ENCODE results near the gene PLA2G4E.

Gene PLA2G4E

GRCh38 chr15:41946970-41947369 is 73.9 kb downstream of the PLA2G4E start:
- DNase-seq, result no peak
- H3K36me3 ChIP-seq (replicated peaks), result peaks cover 6% of the 10 kb centered on the region
- H3K4me3 ChIP-seq (ENCODE audit: low read depth, low read length), result no peak overlapping the region
- TF ChIP-seq CTCF (IDR thresholded peaks at IDR 0.05; ENCODE audit: low read depth, low read length, missing control alignments), result no peak
- no peaks in the 10 kb centered on the region for H3K27me3 ChIP-seq (replicated peaks)
- in situ Hi-C loops (cut with HindIII; ENCODE audit: low pct_ligation_motif_present, low sequenced_read_pairs), result no loop called here
- H3K27ac ChIP-seq, result no peak overlapping the region

DNA sequence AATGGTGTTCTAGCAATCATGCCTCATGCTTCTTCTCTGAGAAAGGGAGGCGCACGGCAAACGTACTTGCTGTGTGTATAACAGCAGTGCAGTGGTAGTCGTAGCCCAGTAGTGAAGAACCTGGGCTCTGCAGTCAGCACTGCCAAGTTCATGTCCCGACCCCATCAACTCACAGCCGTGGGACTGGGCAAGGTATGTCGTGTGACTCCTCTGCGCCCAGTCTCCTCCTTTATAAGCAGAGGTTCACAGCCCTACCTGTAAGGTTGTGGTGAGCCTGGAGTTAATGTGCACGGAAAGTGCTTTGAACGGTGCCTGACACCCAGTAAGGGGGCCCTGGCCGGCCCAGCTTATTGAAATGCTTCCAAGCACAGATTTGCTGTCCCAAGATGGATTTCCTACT is 75.1 kb downstream of the PLA2G4E start:
- TF ChIP-seq CTCF (IDR thresholded peaks at IDR 0.05; ENCODE audit: low read depth, low read length, missing control alignments), result no peak
- H3K36me3 ChIP-seq (replicated peaks), result no peaks in the 10 kb centered on the region
- in situ Hi-C loops (cut with HindIII; ENCODE audit: low pct_ligation_motif_present, low sequenced_read_pairs), result no loop called here
- H3K27ac ChIP-seq, result no peak overlapping the region
- H3K4me3 ChIP-seq (ENCODE audit: low read depth, low read length), result no peak overlapping the region
- no peak for DNase-seq
- no peaks in the 10 kb centered on the region for H3K27me3 ChIP-seq (replicated peaks)

DNA sequence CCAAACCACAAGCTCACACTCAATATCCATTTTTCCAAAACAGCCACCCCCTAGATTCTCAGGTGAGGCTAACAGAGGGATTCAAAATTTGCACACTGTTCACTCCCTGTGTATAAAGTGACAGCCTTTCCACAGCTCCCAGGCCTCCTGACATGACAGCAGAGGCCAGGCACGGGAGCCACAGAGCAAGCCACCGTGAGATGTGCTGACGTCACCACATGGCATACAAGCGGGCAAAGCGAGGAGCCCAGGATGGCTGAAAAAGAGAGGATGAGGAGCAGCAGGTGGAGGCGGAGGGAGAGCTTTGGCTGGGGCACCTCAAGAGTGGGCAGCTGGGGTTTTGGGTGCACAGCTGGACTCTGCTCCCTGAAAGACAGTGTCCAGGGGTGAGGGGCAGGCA is 75.6 kb downstream of the PLA2G4E start:
- no peak for DNase-seq
- Histone ChIP-seq H3K27ac (no peak overlapping the region), H3K36me3 (replicated peaks) (no peaks in the 10 kb centered on the region), H3K4me3 (ENCODE audit: low read depth, low read length) (no peak overlapping the region), H3K27me3 (replicated peaks) (no peaks in the 10 kb centered on the region)
- in situ Hi-C loops (cut with HindIII; ENCODE audit: low pct_ligation_motif_present, low sequenced_read_pairs), result no loop called here
- TF ChIP-seq CTCF (IDR thresholded peaks at IDR 0.05; ENCODE audit: low read depth, low read length, missing control alignments), result no peak

GRCh38 chr15:41944313-41944940 is 76.4 kb downstream of the PLA2G4E start:
- in situ Hi-C loops (cut with HindIII; ENCODE audit: low pct_ligation_motif_present, low sequenced_read_pairs), result no loop called here
- DNase-seq, result peak; percentile 88
- Histone ChIP-seq H3K27me3 (replicated peaks) (no peaks in the 10 kb centered on the region), H3K36me3 (replicated peaks) (peaks cover 2% of the 10 kb centered on the region), H3K4me3 (ENCODE audit: low read depth, low read length) (no peak overlapping the region), H3K27ac (peak overlapping the region; percentile 79)
- TF ChIP-seq CTCF (IDR thresholded peaks at IDR 0.05; ENCODE audit: low read depth, low read length, missing control alignments), result no peak

GRCh38 chr15:41943543-41944312 is 77.1 kb downstream of the PLA2G4E start:
- H3K36me3 ChIP-seq (replicated peaks), result peaks cover 2% of the 10 kb centered on the region
- TF ChIP-seq CTCF (IDR thresholded peaks at IDR 0.05; ENCODE audit: low read depth, low read length, missing control alignments), result no peak
- in situ Hi-C loops (cut with HindIII; ENCODE audit: low pct_ligation_motif_present, low sequenced_read_pairs), result no loop called here
- peak overlapping the region; percentile 79 for H3K27ac ChIP-seq
- no peak for DNase-seq
- no peak overlapping the region for H3K4me3 ChIP-seq (ENCODE audit: low read depth, low read length)
- H3K27me3 ChIP-seq (replicated peaks), result no peaks in the 10 kb centered on the region
